Measurements from ENCODE around the gene RDH5. TPM values are rescaled to one million over a fixed set of nuclear protein-coding genes. Genes with fewer than 3 reads are reported as not detected.
A peak's percentile ranks its signal among the peaks of the same experiment; 100 is the strongest.

The RDH5 gene
- total RNA-seq, 2 experiments from 2014 or later = 2.1 to 2.6 TPM

- no peak for DNase-seq
- H3K4me3 Mint-ChIP-seq = no peak overlapping the region
- intact Hi-C loops (cut with micrococcal nuclease) = loop anchor here (10.0 kb wide), 1 partner anchor 449 kb away; the partner anchor contains the start of gene SMARCC2
- no peak overlapping the region for H3K27ac Mint-ChIP-seq
- H3K9me3 Mint-ChIP-seq = no peaks in the 10 kb centered on the region
- H3K36me3 Mint-ChIP-seq (ENCODE audit: low read depth) = no peaks in the 10 kb centered on the region
- peaks cover 18% of the 10 kb centered on the region for H3K4me1 Mint-ChIP-seq (ENCODE audit: low read depth)
- no peaks in the 10 kb centered on the region for H3K27me3 Mint-ChIP-seq (ENCODE audit: low read depth)
- CTCF ChIA-PET = interaction anchor here (0.9 to 3.4 kb wide), 3 partner anchors 11 to 239 kb away, joined by 3 to 11 read pairs (median 10); partner anchors contain the start of gene ITGA7
Observed at GRCh38 chr12:55736076-55736475, 15.9 kb downstream of the RDH5 start.

- CTCF ChIA-PET = interaction anchor here (0.6 to 4.6 kb wide), 29 partner anchors 7 to 548 kb away, joined by 3 to 36 read pairs (median 7); partner anchors contain the start of genes BLOC1S1, CD63, DNAJC14 and ITGA7
- H3K27ac Mint-ChIP-seq = peak overlapping the region; percentile 60
- peaks cover 18% of the 10 kb centered on the region for H3K4me1 Mint-ChIP-seq (ENCODE audit: low read depth)
- H3K9me3 Mint-ChIP-seq = no peaks in the 10 kb centered on the region
- H3K4me3 Mint-ChIP-seq = peak overlapping the region; percentile 25
- peak; percentile 84 for DNase-seq
- no peaks in the 10 kb centered on the region for H3K27me3 Mint-ChIP-seq (ENCODE audit: low read depth)
- H3K36me3 Mint-ChIP-seq (ENCODE audit: low read depth) = no peaks in the 10 kb centered on the region
- intact Hi-C loops (cut with micrococcal nuclease) = loop anchor here (1.0 to 10.0 kb wide), 5 partner anchors 13 to 548 kb away; partner anchors contain the start of gene SMARCC2
Observed at GRCh38 chr12:55736780-55737580, 16.8 kb downstream of the RDH5 start.

DNA sequence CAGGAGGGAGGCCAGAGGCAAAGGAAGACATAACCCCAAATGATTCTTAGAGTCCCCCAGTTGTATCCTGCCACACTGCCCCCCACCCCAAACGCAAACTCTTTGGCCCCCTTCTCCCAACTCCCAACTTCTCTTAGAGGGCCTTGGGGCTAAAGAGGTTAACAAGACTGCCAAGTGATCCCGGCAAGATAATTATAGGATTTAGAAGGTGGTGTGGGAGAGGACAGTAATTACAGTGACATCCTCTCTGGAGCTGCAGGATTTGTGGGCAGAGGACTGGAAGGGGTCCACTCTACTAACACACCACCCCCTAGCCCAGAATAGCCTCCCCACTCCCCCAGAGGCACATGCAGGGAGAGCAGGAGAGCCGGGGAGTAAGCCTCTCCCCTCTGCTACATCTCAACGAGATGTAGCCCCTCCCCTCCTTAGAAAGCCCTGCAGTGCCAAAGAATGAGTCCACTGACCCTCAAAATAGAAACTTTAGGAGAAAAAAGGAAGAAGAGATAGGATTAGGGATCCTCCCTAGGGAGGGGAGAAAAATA lies 17.5 kb downstream of the RDH5 start:
- Mint-ChIP-seq H3K4me3 (peak overlapping the region; percentile 75), H3K36me3 (ENCODE audit: low read depth) (no peaks in the 10 kb centered on the region), H3K4me1 (ENCODE audit: low read depth) (peaks cover 21% of the 10 kb centered on the region), H3K9me3 (no peaks in the 10 kb centered on the region), H3K27me3 (ENCODE audit: low read depth) (no peaks in the 10 kb centered on the region), H3K27ac (peak overlapping the region; percentile 82)
- intact Hi-C loops (cut with micrococcal nuclease) = loop anchor here (1.0 to 10.0 kb wide), 16 partner anchors 8 to 548 kb away; partner anchors contain the start of genes BLOC1S1, CD63, NABP2 and PA2G4
- no peak for DNase-seq
- CTCF ChIA-PET = interaction anchor here (0.6 to 4.6 kb wide), 57 partner anchors 8 to 549 kb away, joined by 3 to 36 read pairs (median 5); partner anchors contain the start of genes BLOC1S1, CD63, DNAJC14 and ITGA7

GRCh38 chr12:55738123-55739024 lies 18.2 kb downstream of the RDH5 start:
- intact Hi-C loops (cut with micrococcal nuclease) = loop anchor here (1.0 to 10.0 kb wide), 12 partner anchors 9 to 486 kb away; partner anchors contain the start of genes BLOC1S1, CD63, NABP2 and PA2G4
- Mint-ChIP-seq H3K27ac (peak overlapping the region; percentile 82), H3K4me3 (peak overlapping the region; percentile 75), H3K4me1 (ENCODE audit: low read depth) (peaks cover 22% of the 10 kb centered on the region), H3K27me3 (ENCODE audit: low read depth) (no peaks in the 10 kb centered on the region), H3K36me3 (ENCODE audit: low read depth) (no peaks in the 10 kb centered on the region), H3K9me3 (no peaks in the 10 kb centered on the region)
- peak; percentile 89 for DNase-seq
- CTCF ChIA-PET = interaction anchor here (0.6 to 4.6 kb wide), 68 partner anchors 9 to 988 kb away, joined by 3 to 36 read pairs (median 4); partner anchors contain the start of genes BLOC1S1, CD63, DGKA and DNAJC14

DNA sequence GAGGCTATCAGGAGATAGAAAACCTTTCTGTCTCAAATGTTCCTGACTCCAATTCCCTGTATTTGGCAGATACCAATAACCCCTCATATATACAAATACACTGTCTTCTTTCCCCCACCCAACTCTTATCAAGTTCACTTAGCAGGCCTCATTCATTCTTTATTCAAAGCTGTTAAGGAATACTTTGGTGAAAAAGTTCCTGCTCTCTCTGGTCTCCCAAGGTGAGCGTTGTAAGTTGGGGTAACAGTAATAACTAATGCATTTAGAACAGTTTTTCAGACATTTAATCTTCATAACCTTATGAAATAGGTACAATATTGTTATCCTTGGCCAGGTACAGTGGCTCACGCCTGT lies 18.8 kb downstream of the RDH5 start:
- CTCF ChIA-PET = interaction anchor here (0.7 to 4.6 kb wide), 50 partner anchors 8 to 989 kb away, joined by 3 to 36 read pairs (median 5); partner anchors contain the start of genes BLOC1S1, CD63, DGKA and DNAJC14
- H3K27ac Mint-ChIP-seq = no peak overlapping the region
- H3K4me3 Mint-ChIP-seq = no peak overlapping the region
- H3K27me3 Mint-ChIP-seq (ENCODE audit: low read depth) = no peaks in the 10 kb centered on the region
- H3K9me3 Mint-ChIP-seq = no peaks in the 10 kb centered on the region
- H3K4me1 Mint-ChIP-seq (ENCODE audit: low read depth) = peaks cover 24% of the 10 kb centered on the region
- no peak for DNase-seq
- intact Hi-C loops (cut with micrococcal nuclease) = loop anchor here (2.0 to 10.0 kb wide), 3 partner anchors 78 to 486 kb away; partner anchors contain the start of genes NABP2, SARNP and SMARCC2
- no peaks in the 10 kb centered on the region for H3K36me3 Mint-ChIP-seq (ENCODE audit: low read depth)

- Mint-ChIP-seq H3K27ac (no peak overlapping the region), H3K4me1 (ENCODE audit: low read depth) (peaks cover 39% of the 10 kb centered on the region), H3K27me3 (ENCODE audit: low read depth) (no peaks in the 10 kb centered on the region), H3K9me3 (no peaks in the 10 kb centered on the region), H3K36me3 (ENCODE audit: low read depth) (no peaks in the 10 kb centered on the region), H3K4me3 (peak overlapping the region; percentile 76)
- intact Hi-C loops (cut with micrococcal nuclease) = loop anchor here (10.0 kb wide), 1 partner anchor 723 kb away; the partner anchor contains the start of gene SPRYD4
- no peak for DNase-seq
- CTCF ChIA-PET = interaction anchor here (0.6 to 1.3 kb wide), 10 partner anchors 9 to 697 kb away, joined by 3 to 4 read pairs (median 3); no protein-coding TSS in a partner anchor
Observed at GRCh38 chr12:55741931-55742680, 21.9 kb downstream of the RDH5 start.

DNA sequence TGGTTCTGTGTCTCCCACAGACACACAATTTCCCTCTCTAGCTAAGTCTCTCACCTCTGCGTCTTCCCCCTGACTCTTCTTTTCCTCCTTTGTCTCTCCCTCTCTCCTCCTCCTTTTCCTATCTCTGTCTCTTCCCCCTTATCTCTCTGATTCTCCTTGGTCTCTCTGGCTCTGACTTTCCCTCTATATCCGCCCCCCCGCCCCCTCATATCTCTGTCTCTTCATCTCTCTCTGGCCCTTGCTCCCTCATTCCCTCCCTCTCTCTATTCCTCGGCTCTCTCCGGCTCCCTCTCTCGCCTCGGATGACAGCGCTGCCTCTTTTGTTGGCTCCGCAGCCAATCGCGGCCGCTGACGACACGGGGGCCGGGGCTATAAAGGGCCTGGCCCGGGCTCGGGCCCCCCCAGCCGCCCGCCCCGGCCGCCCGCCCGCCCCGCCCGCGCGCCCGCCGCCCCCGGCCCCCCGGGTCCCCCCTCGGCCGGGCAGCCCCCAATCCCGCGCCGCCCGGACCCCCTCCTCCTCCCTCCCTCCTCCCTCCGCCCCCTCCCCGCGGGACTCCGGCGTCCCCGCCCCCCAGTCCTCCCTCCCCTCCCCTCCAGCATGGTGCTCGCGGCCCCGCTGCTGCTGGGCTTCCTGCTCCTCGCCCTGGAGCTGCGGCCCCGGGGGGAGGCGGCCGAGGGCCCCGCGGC lies 22.7 kb downstream of the RDH5 start, which contains the start of gene GDF11:
TSS of gene GDF11 (plus strand) at position 404 of the 687 bp plus-strand sequence. CDS start at position 599, 195 bp downstream.
- H3K4me1 Mint-ChIP-seq (ENCODE audit: low read depth) = peaks cover 31% of the 10 kb centered on the region
- H3K4me3 Mint-ChIP-seq = peak within 1 kb of the TSS; percentile 84
- intact Hi-C loops (cut with micrococcal nuclease) = loop anchor here (1.0 to 10.0 kb wide), 6 partner anchors 54 to 722 kb away; partner anchors contain the start of genes ORMDL2, RPS26 and SPRYD4
- CTCF ChIA-PET = interaction anchor here (1.0 to 2.0 kb wide), 2 partner anchors 52 to 196 kb away, joined by 4 to 8 read pairs; no protein-coding TSS in a partner anchor
- H3K27ac Mint-ChIP-seq = peak within 1 kb of the TSS; percentile 13
- DNase-seq = peak; percentile 75
- H3K36me3 Mint-ChIP-seq (ENCODE audit: low read depth) = no peaks in the 10 kb centered on the region
- H3K27me3 Mint-ChIP-seq (ENCODE audit: low read depth) = no peaks in the 10 kb centered on the region
- no peaks in the 10 kb centered on the region for H3K9me3 Mint-ChIP-seq

DNA sequence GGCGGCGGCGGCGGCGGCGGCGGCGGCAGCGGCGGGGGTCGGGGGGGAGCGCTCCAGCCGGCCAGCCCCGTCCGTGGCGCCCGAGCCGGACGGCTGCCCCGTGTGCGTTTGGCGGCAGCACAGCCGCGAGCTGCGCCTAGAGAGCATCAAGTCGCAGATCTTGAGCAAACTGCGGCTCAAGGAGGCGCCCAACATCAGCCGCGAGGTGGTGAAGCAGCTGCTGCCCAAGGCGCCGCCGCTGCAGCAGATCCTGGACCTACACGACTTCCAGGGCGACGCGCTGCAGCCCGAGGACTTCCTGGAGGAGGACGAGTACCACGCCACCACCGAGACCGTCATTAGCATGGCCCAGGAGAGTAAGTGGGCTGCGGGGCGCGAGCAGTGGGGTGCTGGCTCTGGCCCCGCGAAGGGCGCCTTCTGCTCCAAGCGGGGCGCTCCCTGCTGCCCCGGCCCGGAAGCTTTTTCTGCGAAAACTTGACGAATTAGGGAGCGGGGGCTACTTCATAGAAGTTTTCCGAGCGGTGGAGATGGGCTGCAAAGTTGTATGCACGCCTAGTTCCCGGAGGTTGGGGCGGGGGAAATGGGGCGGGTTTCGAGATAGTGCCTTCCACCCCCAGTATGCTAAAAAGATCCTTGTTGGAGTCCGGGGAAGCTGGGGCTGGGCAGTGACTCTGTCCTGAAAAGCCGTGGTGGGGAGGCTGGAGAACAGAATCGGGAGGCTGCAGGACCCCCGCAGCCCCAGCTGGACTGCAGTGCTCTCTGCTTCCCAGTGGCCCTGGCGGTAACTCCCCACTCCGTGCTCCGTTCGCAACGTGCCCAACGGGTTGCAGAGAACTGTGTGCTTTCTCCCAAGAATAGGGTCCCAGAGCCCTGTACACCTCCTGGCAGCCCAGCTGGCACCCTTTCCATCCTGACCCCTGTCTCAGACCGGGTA lies 23.5 kb downstream of the RDH5 start:
- Mint-ChIP-seq H3K27me3 (ENCODE audit: low read depth) (no peaks in the 10 kb centered on the region), H3K4me1 (ENCODE audit: low read depth) (peaks cover 26% of the 10 kb centered on the region), H3K4me3 (peak overlapping the region; percentile 84), H3K36me3 (ENCODE audit: low read depth) (peaks cover 2% of the 10 kb centered on the region), H3K27ac (peak overlapping the region; percentile 13), H3K9me3 (no peaks in the 10 kb centered on the region)
- CTCF ChIA-PET = interaction anchor here (0.7 to 2.0 kb wide), 6 partner anchors 17 to 286 kb away, joined by 3 to 8 read pairs (median 4); no protein-coding TSS in a partner anchor
- intact Hi-C loops (cut with micrococcal nuclease) = loop anchor here (1.0 to 10.0 kb wide), 6 partner anchors 54 to 721 kb away; partner anchors contain the start of genes ORMDL2, RPS26 and SPRYD4
- peak; percentile 65 for DNase-seq

- CTCF ChIA-PET = interaction anchor here (0.6 to 2.0 kb wide), 9 partner anchors 14 to 389 kb away, joined by 3 to 8 read pairs (median 3); no protein-coding TSS in a partner anchor
- Mint-ChIP-seq H3K27ac (no peak overlapping the region), H3K36me3 (ENCODE audit: low read depth) (peaks cover 6% of the 10 kb centered on the region), H3K9me3 (no peaks in the 10 kb centered on the region), H3K4me3 (peak overlapping the region; percentile 84), H3K27me3 (ENCODE audit: low read depth) (no peaks in the 10 kb centered on the region), H3K4me1 (ENCODE audit: low read depth) (peaks cover 26% of the 10 kb centered on the region)
- DNase-seq = no peak
- intact Hi-C loops (cut with micrococcal nuclease) = loop anchor here (10.0 kb wide), 1 partner anchor 720 kb away; the partner anchor contains the start of gene SPRYD4
Observed at GRCh38 chr12:55744340-55745030, 24.3 kb downstream of the RDH5 start.

Data from activated naive CD4-positive, alpha-beta T cell treated with anti-CD3 and anti-CD28 coated beads for 36 hours (primary cell).